NCI-H748 (cell line): Measurements from ENCODE around the gene TRIM34.
"Not testable (repeated sequence)": the region's sequence is repeated elsewhere in the genome, so short reads cannot be mapped to it uniquely, and the experiment has no call there.

Experiments
- DNase-seq: peaks from one replicate; lab custom pipeline; 2025; ENCODE audit not compliant: unreplicated experiment; lab: John Stamatoyannopoulos, UW

TRIM34 gene

DNA sequence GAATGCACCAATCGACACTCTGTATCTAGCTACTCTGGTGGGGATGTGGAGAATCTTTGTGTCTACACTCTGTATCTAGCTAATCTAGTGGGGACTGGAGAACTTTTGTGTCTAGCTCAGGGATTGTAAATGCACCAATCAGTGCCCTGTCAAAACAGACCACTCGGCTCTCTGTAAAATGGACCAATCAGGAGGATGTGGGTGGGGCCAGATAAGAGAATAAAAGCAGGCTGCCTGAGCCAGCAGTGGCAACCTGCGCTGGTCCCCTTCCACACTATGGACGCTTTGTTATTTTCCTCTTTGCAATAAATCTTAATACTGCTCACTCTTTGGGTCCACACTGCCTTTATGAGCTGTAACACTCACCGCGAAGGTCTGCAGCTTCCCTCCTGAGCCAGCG, 58.8 kb downstream of the TRIM34 start:
- not testable (repeated sequence) for DNase-seq

DNA sequence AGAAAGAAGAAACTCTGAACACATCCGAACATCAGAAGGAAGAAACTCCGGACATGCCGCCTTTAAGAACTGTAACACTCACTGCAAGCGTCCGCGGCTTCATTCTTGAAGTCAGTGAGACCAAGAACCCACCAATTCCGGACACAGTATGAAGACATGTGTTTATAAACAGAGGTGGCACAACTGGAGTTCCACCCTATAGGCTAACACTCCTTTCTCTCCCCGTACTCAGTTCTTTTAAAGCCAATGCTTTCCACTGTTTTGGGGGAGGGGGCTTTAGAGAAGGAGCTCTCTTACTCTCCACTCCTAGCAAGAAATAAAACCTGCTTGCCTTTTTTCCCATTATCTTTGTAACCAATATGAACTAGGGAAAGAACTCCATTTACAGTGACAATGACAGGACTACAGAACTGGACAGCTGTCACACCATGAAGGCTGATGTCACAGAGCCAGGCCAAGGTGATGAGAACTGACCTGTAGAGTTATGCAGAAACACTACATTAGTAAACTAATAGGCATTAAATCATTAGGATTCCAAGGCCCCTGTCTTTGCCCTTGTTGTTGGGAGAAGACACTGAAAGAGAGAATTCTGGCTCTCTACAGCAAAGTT, 59.3 kb downstream of the TRIM34 start:
- DNase-seq = no peak

DNA sequence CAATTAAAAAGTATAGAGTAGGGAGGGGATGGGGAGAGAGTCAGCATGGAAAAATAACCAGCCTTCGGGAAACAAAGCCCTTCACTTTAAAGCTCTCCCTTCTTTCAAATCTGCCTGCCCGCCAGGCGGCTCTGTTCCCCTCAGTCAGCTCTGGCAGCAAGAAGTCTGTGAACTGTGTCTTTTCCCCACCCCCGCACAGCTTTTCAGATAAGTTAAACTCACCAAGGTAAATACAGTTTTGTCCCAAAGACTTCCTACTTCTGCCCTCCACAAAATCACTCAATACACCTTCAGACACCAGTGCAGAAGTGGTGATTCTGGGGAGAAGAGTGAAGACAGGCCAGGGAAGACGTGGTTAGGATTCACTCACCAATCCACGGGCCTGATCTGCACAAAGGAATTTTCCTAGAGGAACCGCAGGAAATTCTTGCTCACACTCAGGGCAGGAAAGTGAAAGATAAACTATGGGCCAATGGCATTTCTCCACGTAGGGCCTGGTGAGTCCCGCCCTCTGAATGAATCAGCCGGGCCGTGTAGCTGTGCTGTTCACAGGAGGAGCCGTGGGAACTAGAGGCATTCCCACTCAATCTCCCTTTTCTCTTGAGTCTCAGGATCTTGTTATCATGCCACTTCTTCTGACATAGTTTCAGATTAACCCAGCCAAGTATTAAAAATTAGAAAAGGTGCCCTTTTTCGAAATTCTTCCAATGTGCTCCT, 60.0 kb downstream of the TRIM34 start, which contains the start of gene TRIM5:
TSS of gene TRIM5 (minus strand) at position 429 of the 717 bp plus-strand sequence. CDS start 4,897 bp downstream, outside the sequence.
- peak; percentile 12 for DNase-seq

DNA sequence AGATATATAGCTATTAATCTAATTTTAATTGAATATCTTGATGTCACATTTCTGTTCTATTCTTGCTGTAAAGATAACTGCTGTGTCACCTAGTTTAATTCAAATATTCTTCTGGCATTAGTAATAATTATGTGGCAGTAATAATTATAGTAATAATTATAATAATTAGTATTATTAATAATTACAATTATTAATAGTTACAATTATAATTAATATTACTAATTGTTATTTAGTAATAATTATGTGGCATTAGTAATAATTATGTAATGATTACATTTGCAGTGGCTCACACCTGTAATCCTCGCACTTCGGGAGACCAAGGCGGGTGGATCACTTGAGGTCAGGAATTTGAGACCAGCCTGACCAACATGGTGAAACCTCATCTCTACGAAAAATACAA, 61.6 kb downstream of the TRIM34 start:
- no peak for DNase-seq

- no peak for DNase-seq
Observed at GRCh38 chr11:5688482-5688881, 63.7 kb downstream of the TRIM34 start.

DNA sequence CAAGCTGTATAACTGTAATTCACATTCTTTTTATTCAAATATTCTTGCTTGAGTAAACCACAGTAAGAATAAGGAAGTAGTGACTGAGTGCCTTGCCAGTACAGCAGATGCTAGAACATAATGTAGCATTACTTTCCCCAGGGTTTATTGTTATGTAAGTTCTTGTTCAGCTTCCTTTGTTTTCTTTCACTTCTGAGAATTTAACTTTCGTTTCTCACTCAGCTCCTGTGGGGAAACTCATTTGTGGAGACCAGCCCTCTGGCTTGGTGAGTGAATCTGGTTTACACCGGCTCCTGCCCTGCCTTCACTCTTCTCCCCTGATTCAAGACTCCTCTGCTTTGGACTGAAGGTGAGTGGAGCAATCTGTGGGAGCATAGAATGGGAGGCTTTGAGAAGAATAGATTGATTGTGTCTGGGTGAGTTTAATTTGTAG, 64.8 kb downstream of the TRIM34 start, which contains the start of gene TRIM22:
TSS of gene TRIM22 (plus strand) at position 240 of the 433 bp plus-strand sequence. CDS start 6,443 bp downstream, outside the sequence.
- no peak for DNase-seq

GRCh38 chr11:5690216-5690615, 65.4 kb downstream of the TRIM34 start:
- DNase-seq = no peak

DNA sequence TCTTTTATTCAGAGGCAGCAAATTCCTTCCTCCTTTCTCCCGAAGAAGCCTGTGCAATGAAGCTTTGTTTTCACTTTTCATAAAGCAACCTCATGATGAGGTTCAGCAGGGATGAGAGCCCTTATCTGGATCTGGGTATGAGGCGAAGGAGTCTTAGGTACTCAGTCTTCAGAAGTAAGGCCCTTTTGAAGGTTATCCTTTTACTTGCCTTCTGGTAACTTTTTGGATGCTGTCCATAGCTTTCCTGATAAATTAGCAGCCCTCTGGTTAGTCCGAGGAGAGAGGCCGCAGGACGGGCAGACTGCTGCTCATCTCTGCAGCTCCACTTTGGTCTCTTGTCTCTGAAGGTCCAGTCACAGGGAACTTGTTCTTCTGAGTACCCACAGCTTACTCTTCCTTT, 65.9 kb downstream of the TRIM34 start:
- no peak for DNase-seq

GRCh38 chr11:5691238-5691963, 66.6 kb downstream of the TRIM34 start:
- not testable (repeated sequence) for DNase-seq

- DNase-seq = no peak
Observed at GRCh38 chr11:5691964-5692361, 67.2 kb downstream of the TRIM34 start.
